H1 (cell line): Measurements from ENCODE around the gene POLE4. TPM values are rescaled to one million over a fixed set of nuclear protein-coding genes. Genes with fewer than 3 reads are reported as not detected.

Experiments
- BRCA1 ChIP-seq: IDR thresholded peaks from 2 replicates; pipeline ENCODE4 v1.6.1; 2012; ENCODE audit warnings: low read depth, low read length, improper control_type of control experiment
- CEBPB ChIP-seq: IDR thresholded peaks from 2 replicates; pipeline ENCODE4 v1.6.1; 2012; ENCODE audit warnings: low read depth, low read length
- JUN ChIP-seq: IDR thresholded peaks from 2 replicates; pipeline ENCODE4 v1.6.1; 2011; ENCODE audit warnings: low read depth, mild to moderate bottlenecking, improper control_type of control experiment, low read length
- JUND ChIP-seq: IDR thresholded peaks from 2 replicates; pipeline ENCODE4 v1.6.1; 2011; ENCODE audit warnings: mild to moderate bottlenecking, improper control_type of control experiment, low read length
- PHF8 ChIP-seq: fragments of 200-600 bp; sonication (generic); conservative IDR thresholded peaks from 2 replicates; pipeline ENCODE4 v1.7.1; 2012; ENCODE audit warnings: low read depth, mild to moderate bottlenecking, inconsistent platforms, low read length, moderate library complexity
- RAD21 ChIP-seq, 2 experiments: IDR thresholded peaks in 1 of 2; conservative IDR thresholded peaks in 1 of 2; 2 replicates each; pipeline ENCODE4 v1.6.1; 2011; ENCODE audit warnings: low read depth in 2 of 2, low read length in 2 of 2, improper control_type of control experiment in 1 of 2, inconsistent platforms in 1 of 2, mild to moderate bottlenecking in 1 of 2, moderate library complexity in 1 of 2
- TEAD4 ChIP-seq: IDR thresholded peaks from 2 replicates; pipeline ENCODE4 v1.6.1; 2012; ENCODE audit warnings: low read depth, low read length, inconsistent platforms, mixed read lengths
- ZNF274 ChIP-seq: IDR thresholded peaks from 2 replicates; pipeline ENCODE4 v1.7.0; 2012; ENCODE audit warnings: low read length, borderline replicate concordance; ENCODE audit errors: extremely low read depth
- polyA plus RNA-seq, 7 experiments: library from polyadenylated mRNA; depleted of rRNA in 3 of 7; stranded (reverse) in 5 of 7; unstranded in 2 of 7; fragments of >200 nt in 5 of 7; fragments of 200-250 nt in 2 of 7; gene quantifications; 1 replicate in 5 of 7; 2 replicates in 1 of 7; 4 replicates in 1 of 7; pipeline versions ENCODE4 v1.2.1 to v1.2.3, GENCODE V29; 2011 to 2013; ENCODE audit warnings: missing spikeins in 2 of 7, mixed read lengths in 2 of 7
- total RNA-seq: library from RNA; stranded (reverse); fragmentation: NEBNext Ultra II Directional; extraction: Animal tissue kit (Norgen Biotek cat#: 25700); gene quantifications from 2 replicates; pipeline ENCODE4 v1.2.1, GENCODE V29; 2021
- TF ChIP-seq, protein P1 (sequence below): fragments of 300-600 bp; sonication (generic); IDR thresholded peaks from 2 replicates; pipeline ENCODE4 v1.7.1; 2012; ENCODE audit warnings: low read length, moderate library complexity, mild to moderate bottlenecking, inconsistent platforms; ENCODE audit not compliant: insufficient replicate concordance

Gene POLE4
- total and polyA plus RNA-seq, 2 of the 8 experiments (the other 6 are each of a cell fraction or from before 2014, with no cell fraction given) = 16.7 to 44.7 TPM

DNA sequence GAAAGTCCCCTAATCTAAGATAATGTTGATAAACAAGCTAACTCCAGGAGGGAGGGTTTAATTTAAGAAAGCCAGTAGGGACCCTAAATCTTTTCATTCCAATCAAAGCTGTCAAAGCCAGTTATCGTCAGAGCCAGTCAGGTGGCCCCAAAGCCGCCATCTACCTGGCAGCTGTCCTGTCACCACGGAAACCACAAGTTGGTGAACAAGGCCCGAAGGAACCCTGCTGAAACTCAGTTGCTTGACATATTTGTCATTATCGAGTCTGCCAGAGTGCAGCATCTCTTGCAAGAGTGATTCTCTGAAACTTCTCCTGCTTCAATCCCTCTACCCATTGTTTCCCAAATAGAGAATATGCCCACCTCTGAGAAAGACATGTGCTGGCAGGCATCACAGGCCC lies 30.8 kb upstream of the POLE4 start (continued):
- TF ChIP-seq, protein P1, sequence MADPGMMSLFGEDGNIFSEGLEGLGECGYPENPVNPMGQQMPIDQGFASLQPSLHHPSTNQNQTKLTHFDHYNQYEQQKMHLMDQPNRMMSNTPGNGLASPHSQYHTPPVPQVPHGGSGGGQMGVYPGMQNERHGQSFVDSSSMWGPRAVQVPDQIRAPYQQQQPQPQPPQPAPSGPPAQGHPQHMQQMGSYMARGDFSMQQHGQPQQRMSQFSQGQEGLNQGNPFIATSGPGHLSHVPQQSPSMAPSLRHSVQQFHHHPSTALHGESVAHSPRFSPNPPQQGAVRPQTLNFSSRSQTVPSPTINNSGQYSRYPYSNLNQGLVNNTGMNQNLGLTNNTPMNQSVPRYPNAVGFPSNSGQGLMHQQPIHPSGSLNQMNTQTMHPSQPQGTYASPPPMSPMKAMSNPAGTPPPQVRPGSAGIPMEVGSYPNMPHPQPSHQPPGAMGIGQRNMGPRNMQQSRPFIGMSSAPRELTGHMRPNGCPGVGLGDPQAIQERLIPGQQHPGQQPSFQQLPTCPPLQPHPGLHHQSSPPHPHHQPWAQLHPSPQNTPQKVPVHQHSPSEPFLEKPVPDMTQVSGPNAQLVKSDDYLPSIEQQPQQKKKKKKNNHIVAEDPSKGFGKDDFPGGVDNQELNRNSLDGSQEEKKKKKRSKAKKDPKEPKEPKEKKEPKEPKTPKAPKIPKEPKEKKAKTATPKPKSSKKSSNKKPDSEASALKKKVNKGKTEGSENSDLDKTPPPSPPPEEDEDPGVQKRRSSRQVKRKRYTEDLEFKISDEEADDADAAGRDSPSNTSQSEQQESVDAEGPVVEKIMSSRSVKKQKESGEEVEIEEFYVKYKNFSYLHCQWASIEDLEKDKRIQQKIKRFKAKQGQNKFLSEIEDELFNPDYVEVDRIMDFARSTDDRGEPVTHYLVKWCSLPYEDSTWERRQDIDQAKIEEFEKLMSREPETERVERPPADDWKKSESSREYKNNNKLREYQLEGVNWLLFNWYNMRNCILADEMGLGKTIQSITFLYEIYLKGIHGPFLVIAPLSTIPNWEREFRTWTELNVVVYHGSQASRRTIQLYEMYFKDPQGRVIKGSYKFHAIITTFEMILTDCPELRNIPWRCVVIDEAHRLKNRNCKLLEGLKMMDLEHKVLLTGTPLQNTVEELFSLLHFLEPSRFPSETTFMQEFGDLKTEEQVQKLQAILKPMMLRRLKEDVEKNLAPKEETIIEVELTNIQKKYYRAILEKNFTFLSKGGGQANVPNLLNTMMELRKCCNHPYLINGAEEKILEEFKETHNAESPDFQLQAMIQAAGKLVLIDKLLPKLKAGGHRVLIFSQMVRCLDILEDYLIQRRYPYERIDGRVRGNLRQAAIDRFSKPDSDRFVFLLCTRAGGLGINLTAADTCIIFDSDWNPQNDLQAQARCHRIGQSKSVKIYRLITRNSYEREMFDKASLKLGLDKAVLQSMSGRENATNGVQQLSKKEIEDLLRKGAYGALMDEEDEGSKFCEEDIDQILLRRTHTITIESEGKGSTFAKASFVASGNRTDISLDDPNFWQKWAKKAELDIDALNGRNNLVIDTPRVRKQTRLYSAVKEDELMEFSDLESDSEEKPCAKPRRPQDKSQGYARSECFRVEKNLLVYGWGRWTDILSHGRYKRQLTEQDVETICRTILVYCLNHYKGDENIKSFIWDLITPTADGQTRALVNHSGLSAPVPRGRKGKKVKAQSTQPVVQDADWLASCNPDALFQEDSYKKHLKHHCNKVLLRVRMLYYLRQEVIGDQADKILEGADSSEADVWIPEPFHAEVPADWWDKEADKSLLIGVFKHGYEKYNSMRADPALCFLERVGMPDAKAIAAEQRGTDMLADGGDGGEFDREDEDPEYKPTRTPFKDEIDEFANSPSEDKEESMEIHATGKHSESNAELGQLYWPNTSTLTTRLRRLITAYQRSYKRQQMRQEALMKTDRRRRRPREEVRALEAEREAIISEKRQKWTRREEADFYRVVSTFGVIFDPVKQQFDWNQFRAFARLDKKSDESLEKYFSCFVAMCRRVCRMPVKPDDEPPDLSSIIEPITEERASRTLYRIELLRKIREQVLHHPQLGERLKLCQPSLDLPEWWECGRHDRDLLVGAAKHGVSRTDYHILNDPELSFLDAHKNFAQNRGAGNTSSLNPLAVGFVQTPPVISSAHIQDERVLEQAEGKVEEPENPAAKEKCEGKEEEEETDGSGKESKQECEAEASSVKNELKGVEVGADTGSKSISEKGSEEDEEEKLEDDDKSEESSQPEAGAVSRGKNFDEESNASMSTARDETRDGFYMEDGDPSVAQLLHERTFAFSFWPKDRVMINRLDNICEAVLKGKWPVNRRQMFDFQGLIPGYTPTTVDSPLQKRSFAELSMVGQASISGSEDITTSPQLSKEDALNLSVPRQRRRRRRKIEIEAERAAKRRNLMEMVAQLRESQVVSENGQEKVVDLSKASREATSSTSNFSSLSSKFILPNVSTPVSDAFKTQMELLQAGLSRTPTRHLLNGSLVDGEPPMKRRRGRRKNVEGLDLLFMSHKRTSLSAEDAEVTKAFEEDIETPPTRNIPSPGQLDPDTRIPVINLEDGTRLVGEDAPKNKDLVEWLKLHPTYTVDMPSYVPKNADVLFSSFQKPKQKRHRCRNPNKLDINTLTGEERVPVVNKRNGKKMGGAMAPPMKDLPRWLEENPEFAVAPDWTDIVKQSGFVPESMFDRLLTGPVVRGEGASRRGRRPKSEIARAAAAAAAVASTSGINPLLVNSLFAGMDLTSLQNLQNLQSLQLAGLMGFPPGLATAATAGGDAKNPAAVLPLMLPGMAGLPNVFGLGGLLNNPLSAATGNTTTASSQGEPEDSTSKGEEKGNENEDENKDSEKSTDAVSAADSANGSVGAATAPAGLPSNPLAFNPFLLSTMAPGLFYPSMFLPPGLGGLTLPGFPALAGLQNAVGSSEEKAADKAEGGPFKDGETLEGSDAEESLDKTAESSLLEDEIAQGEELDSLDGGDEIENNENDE = no peak
- TF ChIP-seq CEBPB (no peak), PHF8 (no peak), BRCA1 (no peak), RAD21 (IDR thresholded peaks at IDR 0.05 in 1 of 2, conservative IDR thresholded peaks at IDR 0.05 in 1 of 2; ENCODE audit: low read depth in 2 of 2, low read length in 2 of 2) (no peak), TEAD4 (no peak), JUN (no peak), ZNF274 (no peak), JUND (no peak)
